GM12872 (cell line): ENCODE data around the gene C16orf90.

Source experiments
- TF ChIP-seq, protein P1 (sequence below): IDR thresholded peaks from 3 replicates; pipeline ENCODE4 v1.5.1; 2011; ENCODE audit warnings: low read depth, mild to moderate bottlenecking, low read length, moderate library complexity; ENCODE audit not compliant: insufficient read depth

C16orf90 gene

DNA sequence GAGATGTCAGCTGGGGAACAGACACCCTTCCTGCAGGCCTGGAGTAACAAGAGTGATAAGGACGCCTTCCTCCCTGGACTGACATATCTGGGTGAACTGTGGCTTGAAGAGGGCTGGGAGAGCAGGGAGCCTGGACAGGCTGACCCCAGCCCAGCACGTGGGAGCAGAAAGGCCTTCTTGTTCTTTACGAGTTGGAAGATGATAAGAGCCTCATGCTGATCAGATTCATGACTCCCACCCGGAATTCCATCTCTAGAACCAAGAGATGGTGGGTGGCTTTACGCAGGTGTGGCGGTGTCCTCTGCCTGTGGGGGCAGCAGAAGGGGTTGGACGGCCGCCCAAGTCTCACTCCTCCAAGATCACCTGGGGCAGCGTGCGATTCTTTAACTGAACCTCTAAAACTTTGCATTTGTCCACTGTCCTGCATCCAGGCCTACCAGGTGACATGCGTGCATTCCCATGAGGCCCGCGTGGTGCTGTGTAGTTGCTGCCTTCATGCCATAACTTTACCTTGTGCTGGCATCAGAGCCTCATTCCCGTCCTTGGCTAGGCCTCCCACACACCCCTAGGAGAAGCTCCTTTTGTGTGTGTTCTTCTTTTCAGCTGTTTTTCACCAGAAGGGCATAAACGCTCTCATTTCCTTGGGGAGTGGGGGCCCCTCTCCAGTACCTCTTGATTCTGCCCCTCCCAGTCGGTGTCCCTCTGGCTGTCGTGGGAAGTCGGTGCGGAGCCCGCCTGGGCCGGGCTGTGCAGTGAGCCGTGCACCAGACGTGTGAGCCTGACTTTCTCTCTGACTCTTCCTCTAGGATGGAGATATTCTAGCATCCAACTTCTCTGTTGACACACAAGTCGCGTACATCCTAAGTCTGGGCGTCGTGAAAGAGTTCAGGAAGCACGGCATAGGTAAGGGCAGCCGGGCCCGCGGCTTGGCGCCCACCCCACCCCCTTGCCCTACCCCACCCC lies 13.3 kb downstream of the C16orf90 start:
- TF ChIP-seq, protein P1, sequence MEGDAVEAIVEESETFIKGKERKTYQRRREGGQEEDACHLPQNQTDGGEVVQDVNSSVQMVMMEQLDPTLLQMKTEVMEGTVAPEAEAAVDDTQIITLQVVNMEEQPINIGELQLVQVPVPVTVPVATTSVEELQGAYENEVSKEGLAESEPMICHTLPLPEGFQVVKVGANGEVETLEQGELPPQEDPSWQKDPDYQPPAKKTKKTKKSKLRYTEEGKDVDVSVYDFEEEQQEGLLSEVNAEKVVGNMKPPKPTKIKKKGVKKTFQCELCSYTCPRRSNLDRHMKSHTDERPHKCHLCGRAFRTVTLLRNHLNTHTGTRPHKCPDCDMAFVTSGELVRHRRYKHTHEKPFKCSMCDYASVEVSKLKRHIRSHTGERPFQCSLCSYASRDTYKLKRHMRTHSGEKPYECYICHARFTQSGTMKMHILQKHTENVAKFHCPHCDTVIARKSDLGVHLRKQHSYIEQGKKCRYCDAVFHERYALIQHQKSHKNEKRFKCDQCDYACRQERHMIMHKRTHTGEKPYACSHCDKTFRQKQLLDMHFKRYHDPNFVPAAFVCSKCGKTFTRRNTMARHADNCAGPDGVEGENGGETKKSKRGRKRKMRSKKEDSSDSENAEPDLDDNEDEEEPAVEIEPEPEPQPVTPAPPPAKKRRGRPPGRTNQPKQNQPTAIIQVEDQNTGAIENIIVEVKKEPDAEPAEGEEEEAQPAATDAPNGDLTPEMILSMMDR: no peak

DNA sequence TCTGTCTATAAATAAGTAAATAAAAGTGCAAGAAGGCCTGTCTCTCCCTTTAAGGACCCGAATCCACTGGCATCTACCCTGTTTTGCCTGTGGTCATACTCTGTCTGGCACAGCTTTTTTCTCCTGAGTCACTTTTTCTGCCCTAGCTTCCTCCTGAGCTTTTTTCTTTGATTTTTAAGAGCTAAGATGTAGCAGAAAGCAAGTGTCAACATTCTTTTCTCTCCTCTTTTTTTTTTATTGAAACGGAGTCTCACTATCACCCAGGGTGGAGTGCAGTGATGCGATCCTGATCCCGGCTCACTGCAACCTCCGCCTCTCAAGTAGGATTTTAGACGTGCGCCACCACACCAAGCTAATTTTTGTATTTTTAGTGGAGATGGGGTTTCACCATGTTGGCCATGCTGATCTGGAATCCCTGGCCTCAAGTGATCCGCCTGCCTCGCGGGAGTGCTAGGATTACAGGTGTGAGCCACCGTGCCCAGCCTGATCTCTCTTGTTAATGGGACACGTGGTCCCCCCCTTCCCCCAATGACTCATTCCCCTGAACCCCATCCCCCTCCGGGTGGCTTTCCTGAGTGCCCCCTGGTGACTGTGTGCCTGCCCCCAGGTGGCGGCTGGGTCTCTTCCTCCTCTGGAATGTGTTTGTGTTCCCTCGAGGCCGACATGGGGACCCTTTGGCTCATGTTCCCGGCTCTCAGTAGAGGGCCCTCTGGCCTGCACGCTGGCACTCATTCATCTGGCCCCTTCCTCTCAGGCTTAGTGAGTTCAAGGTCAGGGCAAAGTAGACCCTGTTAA lies 14.2 kb downstream of the C16orf90 start:
- TF ChIP-seq, protein P1: no peak

GRCh38 chr16:3479654-3480216 lies 15.6 kb downstream of the C16orf90 start:
- TF ChIP-seq, protein P1: no peak

DNA sequence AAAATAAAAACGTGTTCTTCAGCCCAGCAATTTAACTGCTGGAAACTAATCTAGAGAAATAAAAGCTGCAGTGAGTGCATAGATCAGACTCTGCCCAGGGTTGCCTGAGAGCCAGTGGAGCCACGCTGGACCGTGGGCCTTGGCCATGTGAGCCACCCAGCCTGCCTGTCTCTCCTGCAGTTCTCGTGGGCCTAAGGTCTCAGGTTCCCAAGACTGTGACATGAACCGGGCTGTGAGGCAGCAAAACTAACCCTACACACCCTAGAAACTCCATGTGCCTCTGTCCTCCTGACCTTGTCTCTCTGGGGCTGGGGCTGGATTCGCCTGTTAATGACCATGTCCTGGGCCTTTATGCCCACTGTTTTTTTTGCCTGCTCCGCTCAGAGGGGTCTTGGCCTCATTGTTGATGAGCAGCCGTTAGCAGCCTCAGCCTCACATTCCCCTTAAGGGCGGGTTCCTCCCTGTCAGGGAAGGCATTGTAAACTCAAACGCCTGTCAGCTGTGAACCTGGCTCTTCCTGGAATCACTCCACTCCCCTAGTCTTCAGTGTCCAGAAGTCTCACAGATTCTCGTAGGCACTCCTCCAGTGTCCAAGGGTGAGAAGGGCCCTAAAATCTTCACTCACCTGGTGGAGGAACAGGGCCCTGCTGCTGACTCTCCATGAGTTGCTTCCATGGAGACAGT lies 16.9 kb downstream of the C16orf90 start:
- TF ChIP-seq, protein P1: no peak

DNA sequence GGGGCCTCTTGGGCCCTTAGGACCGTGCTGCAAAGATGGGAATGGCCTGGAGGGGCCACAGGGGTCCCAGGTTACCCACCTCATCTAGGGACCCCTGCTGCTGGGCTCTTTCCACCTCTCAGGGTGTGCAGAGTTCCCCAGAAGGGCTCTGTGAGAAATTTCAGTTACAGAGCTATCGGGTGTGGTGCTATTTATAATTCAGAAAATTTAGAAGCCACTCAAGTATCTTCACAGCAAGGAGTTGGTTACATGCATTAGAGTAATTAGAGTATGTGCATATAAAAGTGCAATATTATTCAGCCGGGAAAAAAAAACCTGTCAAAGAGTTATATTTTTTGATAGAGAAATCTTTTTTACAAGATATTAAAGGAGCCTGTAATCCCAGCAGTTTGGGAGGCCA lies 18.9 kb downstream of the C16orf90 start:
- TF ChIP-seq, protein P1: no peak

DNA sequence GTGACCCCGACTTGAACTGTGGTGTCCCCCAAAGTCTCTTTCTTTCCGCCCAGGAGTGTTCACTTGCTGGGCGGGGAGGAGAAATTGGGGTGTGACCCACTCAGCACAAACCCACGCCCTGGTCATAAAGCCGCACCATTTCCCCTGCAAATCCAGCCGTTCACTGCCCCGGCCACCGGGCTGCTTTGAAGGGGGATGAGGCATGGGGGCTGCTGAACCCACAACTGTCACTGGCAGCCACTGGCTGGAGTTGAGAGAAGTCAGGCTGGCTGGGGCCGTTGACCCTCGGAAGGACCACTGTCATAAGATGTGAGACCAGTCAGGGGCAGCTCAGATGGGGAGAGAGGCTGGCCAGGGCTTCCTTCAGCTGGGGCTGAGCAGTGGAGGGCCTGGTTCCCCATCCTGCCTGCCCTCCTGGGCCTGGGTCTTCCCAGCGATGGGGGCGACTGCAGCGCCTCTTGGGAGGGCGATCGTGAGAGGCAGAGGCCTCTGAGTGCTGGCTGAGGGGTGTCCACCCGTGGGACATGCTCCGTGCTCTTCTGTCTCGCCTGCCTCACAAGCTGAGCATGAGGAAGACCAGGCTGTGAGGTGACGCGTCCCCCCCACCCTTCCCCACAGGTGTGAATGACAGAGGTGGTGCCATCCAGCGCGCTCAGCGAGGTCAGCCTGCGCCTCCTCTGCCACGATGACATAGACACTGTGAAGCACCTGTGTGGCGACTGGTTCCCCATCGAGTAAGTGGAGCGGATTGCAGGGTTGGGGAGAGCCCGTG lies 19.5 kb downstream of the C16orf90 start:
- TF ChIP-seq, protein P1: no peak
